Hepatocyte (in vitro differentiated cells): ENCODE results near the gene PRDM15. TPM values are rescaled to one million over a fixed set of nuclear protein-coding genes. Genes with fewer than 3 reads are reported as not detected.

Experiments
- DNase-seq: peaks from one replicate; pipeline ENCODE4 v3.0.0-alpha.2; 2016; ENCODE audit warnings: low spot score
- H2AFZ ChIP-seq: fragments of 200-600 bp; sonication (generic); 2 replicates; pipeline ENCODE4 v1.6.0; 2016; ENCODE audit warnings: antibody characterized with exemption, mild to moderate bottlenecking
- H3K27ac ChIP-seq: fragments of 200-600 bp; sonication (generic); 2 replicates; pipeline ENCODE4 v1.5.1; 2016; ENCODE audit warnings: mild to moderate bottlenecking
- H3K27me3 ChIP-seq: fragments of 200-600 bp; sonication (generic); 2 replicates; pipeline ENCODE4 v1.6.1; 2016
- H3K36me3 ChIP-seq: fragments of 200-600 bp; sonication (generic); replicated peaks from 2 replicates; pipeline ENCODE4 v1.5.1; 2016; ENCODE audit warnings: low read depth; ENCODE audit not compliant: insufficient read depth
- H3K4me1 ChIP-seq: fragments of 200-600 bp; sonication (generic); 2 replicates; pipeline ENCODE4 v1.5.1; 2016; ENCODE audit warnings: mild to moderate bottlenecking, moderate library complexity; ENCODE audit not compliant: insufficient read depth
- H3K4me2 ChIP-seq: fragments of 200-600 bp; sonication (generic); 2 replicates; pipeline ENCODE4 v1.6.0; 2016
- H3K4me3 ChIP-seq: fragments of 200-600 bp; sonication (generic); 2 replicates; pipeline ENCODE4 v1.5.1; 2016; ENCODE audit warnings: mild to moderate bottlenecking
- H3K79me2 ChIP-seq: fragments of 200-600 bp; sonication (generic); 2 replicates; pipeline ENCODE4 v1.6.0; 2017; ENCODE audit warnings: mild to moderate bottlenecking
- H3K9me2 ChIP-seq: fragments of 200-600 bp; sonication (generic); replicated peaks from 2 replicates; pipeline ENCODE4 v1.6.0; 2017; ENCODE audit warnings: mild to moderate bottlenecking; ENCODE audit not compliant: insufficient read depth
- H3K9me3 ChIP-seq: fragments of 200-600 bp; sonication (generic); 2 replicates; pipeline ENCODE4 v1.5.1; 2016; ENCODE audit warnings: low read depth, mild to moderate bottlenecking
- H4K20me1 ChIP-seq: fragments of 200-600 bp; sonication (generic); 2 replicates; pipeline ENCODE4 v1.6.0; 2016; ENCODE audit warnings: mild to moderate bottlenecking; ENCODE audit not compliant: insufficient read depth, poor library complexity, severe bottlenecking
- CTCF ChIP-seq: fragments of 200-600 bp; sonication (generic); IDR thresholded peaks from 2 replicates; pipeline ENCODE4 v1.5.1; 2016; ENCODE audit warnings: antibody characterized with exemption, mild to moderate bottlenecking; ENCODE audit not compliant: poor library complexity
- EZH2 ChIP-seq: fragments of 200-600 bp; sonication (generic); IDR thresholded peaks from 2 replicates; pipeline ENCODE4 v1.6.1; 2016; ENCODE audit warnings: antibody characterized with exemption, mild to moderate bottlenecking, borderline replicate concordance
- EZH2phosphoT487 ChIP-seq: fragments of 200-600 bp; sonication (generic); IDR thresholded peaks from one replicate; pipeline ENCODE4 v1.6.1; 2018; ENCODE audit warnings: antibody characterized with exemption, mild to moderate bottlenecking, low read depth, moderate library complexity; ENCODE audit not compliant: unreplicated experiment, severe bottlenecking
- WGBS: methylation state at CpG from one replicate; pipeline ENCODE4 v1.1.6; 2016; ENCODE audit warnings: low lambda C conversion rate; ENCODE audit errors: missing lambda C conversion rate; 5-methylcytosine and 5-hydroxymethylcytosine counted together
- polyA plus RNA-seq: library from polyadenylated mRNA; unstranded; fragments of >200 nt; fragmentation: Nextera tagmentation; extraction: Ambion mirVana; gene quantifications from 2 replicates; pipeline ENCODE4 v1.2.1, GENCODE V29; 2016
- total RNA-seq: library from RNA; depleted of rRNA; stranded (reverse); fragments of >200 nt; gene quantifications from 2 replicates; pipeline ENCODE4 v1.2.3, GENCODE V29; 2014

Gene PRDM15
- total and polyA plus RNA-seq, 2 experiments from 2014 or later: 3.0 to 4.7 TPM

- Histone ChIP-seq H3K79me2 (peaks cover 7% of the 10 kb centered on the region), H3K9me2 (no peaks in the 10 kb centered on the region), H3K4me3 (no peak overlapping the region), H3K36me3 (no peaks in the 10 kb centered on the region), H4K20me1 (peaks cover 3% of the 10 kb centered on the region), H3K27me3 (peaks cover 7% of the 10 kb centered on the region), H3K27ac (peak overlapping the region; percentile 47), H3K4me1 (peaks cover 13% of the 10 kb centered on the region), H3K4me2 (no peak overlapping the region), H2AFZ (no peak overlapping the region), H3K9me3 (no peaks in the 10 kb centered on the region)
- 80% methylated on average over 14 of the region's 14 CpGs for WGBS
- DNase-seq: no peak
- TF ChIP-seq EZH2phosphoT487: no peak
- no peak for TF ChIP-seq CTCF
- no peak for TF ChIP-seq EZH2
Measured at GRCh38 chr21:41770901-41771624, 108.1 kb downstream of the PRDM15 start.

GRCh38 chr21:41769933-41770332 lies 109.2 kb downstream of the PRDM15 start:
- H4K20me1 ChIP-seq: peaks cover 13% of the 10 kb centered on the region
- H3K4me2 ChIP-seq: peak overlapping the region; percentile 70
- H2AFZ ChIP-seq: no peak overlapping the region
- H3K36me3 ChIP-seq: no peaks in the 10 kb centered on the region
- peak overlapping the region; percentile 47 for H3K27ac ChIP-seq
- H3K27me3 ChIP-seq: peaks cover 11% of the 10 kb centered on the region
- TF ChIP-seq CTCF: no peak
- TF ChIP-seq EZH2phosphoT487: no peak
- TF ChIP-seq EZH2: no peak
- WGBS: 71% methylated on average over 5 of the region's 5 CpGs
- peaks cover 18% of the 10 kb centered on the region for H3K79me2 ChIP-seq
- no peak overlapping the region for H3K4me3 ChIP-seq
- H3K9me2 ChIP-seq: no peaks in the 10 kb centered on the region
- H3K9me3 ChIP-seq: no peaks in the 10 kb centered on the region
- DNase-seq: peak; percentile 22
- H3K4me1 ChIP-seq: peaks cover 13% of the 10 kb centered on the region

GRCh38 chr21:41769521-41769920 lies 109.6 kb downstream of the PRDM15 start:
- TF ChIP-seq CTCF: no peak
- H4K20me1 ChIP-seq: peaks cover 17% of the 10 kb centered on the region
- H2AFZ ChIP-seq: no peak overlapping the region
- peak overlapping the region; percentile 47 for H3K27ac ChIP-seq
- H3K4me1 ChIP-seq: peaks cover 13% of the 10 kb centered on the region
- H3K36me3 ChIP-seq: no peaks in the 10 kb centered on the region
- peak overlapping the region; percentile 70 for H3K4me2 ChIP-seq
- H3K79me2 ChIP-seq: peaks cover 22% of the 10 kb centered on the region
- H3K9me3 ChIP-seq: no peaks in the 10 kb centered on the region
- H3K27me3 ChIP-seq: peaks cover 11% of the 10 kb centered on the region
- H3K4me3 ChIP-seq: no peak overlapping the region
- DNase-seq: peak; percentile 3
- WGBS: 46% methylated on average over 7 of the region's 7 CpGs
- no peaks in the 10 kb centered on the region for H3K9me2 ChIP-seq

- peaks cover 11% of the 10 kb centered on the region for H3K27me3 ChIP-seq
- peaks cover 13% of the 10 kb centered on the region for H3K4me1 ChIP-seq
- H4K20me1 ChIP-seq: peaks cover 21% of the 10 kb centered on the region
- H3K4me3 ChIP-seq: no peak overlapping the region
- no peak overlapping the region for H2AFZ ChIP-seq
- H3K9me2 ChIP-seq: no peaks in the 10 kb centered on the region
- TF ChIP-seq EZH2phosphoT487: no peak
- no peak for TF ChIP-seq EZH2
- TF ChIP-seq CTCF: no peak
- peak overlapping the region; percentile 47 for H3K27ac ChIP-seq
- no peaks in the 10 kb centered on the region for H3K9me3 ChIP-seq
- peak overlapping the region; percentile 70 for H3K4me2 ChIP-seq
- no peaks in the 10 kb centered on the region for H3K36me3 ChIP-seq
- WGBS: 5% methylated on average over 6 of the region's 10 CpGs
- peaks cover 26% of the 10 kb centered on the region for H3K79me2 ChIP-seq
- peak; percentile 20 for DNase-seq
Measured at GRCh38 chr21:41769111-41769510, 110.0 kb downstream of the PRDM15 start.
